ENCODE measurements around the gene LDHAL6A. TPM values are rescaled to one million over a fixed set of nuclear protein-coding genes. Genes with fewer than 3 reads are reported as not detected.
"Not testable (repeated sequence)": the region's sequence is repeated elsewhere in the genome, so short reads cannot be mapped to it uniquely, and the experiment has no call there.

Gene LDHAL6A
- not detected for total RNA-seq

GRCh38 chr11:18455686-18456372, at the start of gene LDHAL6A:
TSS of gene LDHAL6A (plus strand) at chr11:18455856. CDS start at chr11:18456681, 825 bp downstream.
- DNase-seq = no peak
- TF ChIP-seq POLR2A (IDR thresholded peaks at IDR 0.05) (no peak), CTCF (IDR thresholded peaks at IDR 0.05) (no peak)
- H3K4me3 ChIP-seq = no peak within 1 kb of the TSS

GRCh38 chr11:18407400-18407799, 48.3 kb upstream of the LDHAL6A start:
- not testable (repeated sequence) for H3K4me3 ChIP-seq, H3K27me3 ChIP-seq, H3K9me3 ChIP-seq, H3K4me1 ChIP-seq
- peak in 1 of 3 donors; percentile 80 for DNase-seq
- Histone ChIP-seq H3K27ac (peak overlapping the region in 2 of 4 donors; percentile 36 to 77), H3K36me3 (peaks cover under 1 to 65% (median 7%) of the 10 kb centered on the region in 3 donors)

More at GRCh38 chr11:18455686-18456372, at the start of gene LDHAL6A:
- no peaks in the 10 kb centered on the region for H3K4me1 ChIP-seq
- H3K27me3 ChIP-seq = no peaks in the 10 kb centered on the region
- H3K27ac ChIP-seq = no peak within 1 kb of the TSS
- H3K9me3 ChIP-seq = no peaks in the 10 kb centered on the region
- no peaks in the 10 kb centered on the region for H3K36me3 ChIP-seq

- Histone ChIP-seq H3K4me3 (no peak overlapping the region), H3K36me3 (peaks cover 0 to 52% (median 5%) of the 10 kb centered on the region in 3 donors), H3K27me3 (no peaks in the 10 kb centered on the region), H3K4me1 (peaks cover 0 to 9% (median 0%) of the 10 kb centered on the region in 4 donors), H3K9me3 (no peaks in the 10 kb centered on the region), H3K27ac (no peak overlapping the region)
- no peak for TF ChIP-seq CTCF (IDR thresholded peaks at IDR 0.05)
- TF ChIP-seq POLR2A (IDR thresholded peaks at IDR 0.05) = no peak
- DNase-seq = no peak
Observed at GRCh38 chr11:18408558-18409291, 46.9 kb upstream of the LDHAL6A start.

GRCh38 chr11:18416459-18416858, 39.2 kb upstream of the LDHAL6A start:
- DNase-seq = no peak

GRCh38 chr11:18419040-18419439, 36.6 kb upstream of the LDHAL6A start:
- no peak for DNase-seq

More at GRCh38 chr11:18416459-18416858, 39.2 kb upstream of the LDHAL6A start:
- Histone ChIP-seq H3K4me1 (peaks cover 0 to 9% (median 0%) of the 10 kb centered on the region in 4 donors), H3K27me3 (no peaks in the 10 kb centered on the region), H3K4me3 (no peak overlapping the region), H3K27ac (no peak overlapping the region), H3K9me3 (no peaks in the 10 kb centered on the region), H3K36me3 (no peaks in the 10 kb centered on the region)
- TF ChIP-seq POLR2A (IDR thresholded peaks at IDR 0.05) (no peak), CTCF (IDR thresholded peaks at IDR 0.05) (no peak)

More at GRCh38 chr11:18419040-18419439, 36.6 kb upstream of the LDHAL6A start:
- Histone ChIP-seq H3K9me3 (no peaks in the 10 kb centered on the region), H3K4me1 (no peaks in the 10 kb centered on the region), H3K27me3 (no peaks in the 10 kb centered on the region), H3K27ac (no peak overlapping the region), H3K4me3 (no peak overlapping the region), H3K36me3 (no peaks in the 10 kb centered on the region)
- no peak for TF ChIP-seq CTCF (IDR thresholded peaks at IDR 0.05)
